IMR-90 (cell line): ENCODE results near the gene ZNF775. TPM values are rescaled to one million over a fixed set of nuclear protein-coding genes. Genes with fewer than 3 reads are reported as not detected.

Experiments
- ATAC-seq: fragments of 200-7000 bp; cut with Tn5 transposase; 2 replicates; pipeline ENCODE4 v1.9.1; 2020; ENCODE audit warnings: low read depth, mild to moderate bottlenecking, moderate library complexity
- BruUV-seq: library from RNA; stranded (reverse); fragments of 400-500 nt; replicated peaks from 2 replicates; lab custom pipeline; 2021; lab: Mats Ljungman, UMichigan
- CTCF ChIA-PET: fragments of 300-600 bp; formaldehyde crosslinking; extraction: SDS; loops from one replicate; lab custom pipeline; 2021; ENCODE audit warnings: antibody characterized with exemption; lab: Yijun Ruan, JAX
- POLR2A ChIA-PET: fragments of 300-600 bp; sonication (Branson Sonifier 250); formaldehyde crosslinking; loops from one replicate; lab custom pipeline; 2022; ENCODE audit warnings: antibody characterized with exemption; ENCODE audit not compliant: unreplicated experiment; lab: Charles Lee
- DNase-seq: peaks from one replicate; pipeline ENCODE4 v3.0.0; 2013
- H2AFZ ChIP-seq: replicated peaks from 2 replicates; pipeline ENCODE3; 2013; ENCODE audit warnings: low read length, mild to moderate bottlenecking; ENCODE audit not compliant: poor library complexity
- H2AK5ac ChIP-seq: 2 replicates; pipeline ENCODE4 v1.6.1; 2013; ENCODE audit warnings: low read depth, low read length, inconsistent platforms
- H2AK9ac ChIP-seq: replicated peaks from 2 replicates; pipeline ENCODE3; 2013; ENCODE audit warnings: mild to moderate bottlenecking, low read depth, low read length, moderate library complexity; ENCODE audit not compliant: poor library complexity
- H2BK120ac ChIP-seq: 2 replicates; pipeline ENCODE4 v1.6.1; 2013; ENCODE audit warnings: low read depth, low read length, inconsistent platforms
- H2BK15ac ChIP-seq: 3 replicates; pipeline ENCODE4 v1.6.1; 2013; ENCODE audit warnings: low read depth, low read length, inconsistent platforms
- H2BK20ac ChIP-seq: 2 replicates; pipeline ENCODE4 v1.6.1; 2013; ENCODE audit warnings: low read depth, mild to moderate bottlenecking, inconsistent platforms, low read length, moderate library complexity
- H2BK5ac ChIP-seq: 2 replicates; pipeline ENCODE4 v1.6.1; 2013; ENCODE audit warnings: mild to moderate bottlenecking, low read depth, low read length, inconsistent platforms; ENCODE audit not compliant: poor library complexity, severe bottlenecking
- H3K14ac ChIP-seq: replicated peaks from 2 replicates; pipeline ENCODE4 v1.6.1; 2013; ENCODE audit warnings: low read depth, low read length, inconsistent platforms
- H3K18ac ChIP-seq: 2 replicates; pipeline ENCODE4 v1.6.1; 2013; ENCODE audit warnings: low read depth, low read length, control low read depth
- H3K23ac ChIP-seq: 2 replicates; pipeline ENCODE4 v1.6.1; 2013; ENCODE audit warnings: low read depth, low read length, inconsistent platforms
- H3K27ac ChIP-seq: 2 replicates; pipeline ENCODE4 v1.5.1; 2013; ENCODE audit warnings: mild to moderate bottlenecking, control low read depth, low read length; ENCODE audit not compliant: insufficient read depth
- H3K27me3 ChIP-seq: 2 replicates; pipeline ENCODE4 v1.6.1; 2013; ENCODE audit warnings: low read length; ENCODE audit not compliant: control insufficient read depth, insufficient read depth
- H3K36me3 ChIP-seq: 2 replicates; pipeline ENCODE4 v1.6.1; 2013; ENCODE audit warnings: low read length, mixed read lengths; ENCODE audit not compliant: control insufficient read depth, insufficient read depth
- H3K4ac ChIP-seq: 2 replicates; pipeline ENCODE4 v1.6.1; 2013; ENCODE audit warnings: low read depth, low read length, inconsistent platforms
- H3K4me1 ChIP-seq: 2 replicates; pipeline ENCODE4 v1.6.1; 2013; ENCODE audit warnings: low read length, mixed read lengths; ENCODE audit not compliant: control insufficient read depth, insufficient read depth
- H3K4me2 ChIP-seq: 2 replicates; pipeline ENCODE4 v1.6.1; 2013; ENCODE audit warnings: low read depth, mild to moderate bottlenecking, control low read depth, low read length, moderate library complexity
- H3K4me3 ChIP-seq: 2 replicates; pipeline ENCODE4 v1.5.1; 2013; ENCODE audit warnings: low read depth, mild to moderate bottlenecking, control low read depth, low read length, moderate library complexity; ENCODE audit not compliant: insufficient read depth
- H3K56ac ChIP-seq: 2 replicates; pipeline ENCODE4 v1.6.1; 2013; ENCODE audit warnings: low read length, inconsistent platforms; ENCODE audit not compliant: insufficient read depth; ENCODE audit errors: extremely low read depth
- H3K79me1 ChIP-seq, 2 experiments: 2 replicates each; pipeline ENCODE4 v1.6.1; 2013; ENCODE audit warnings: low read length in 2 of 2, inconsistent platforms in 1 of 2, low read depth in 1 of 2
- H3K9ac ChIP-seq: 2 replicates; pipeline ENCODE4 v1.6.1; 2013; ENCODE audit warnings: low read depth, low read length, control low read depth
- H3K9me1 ChIP-seq: 2 replicates; pipeline ENCODE4 v1.6.1; 2013; ENCODE audit warnings: low read length, inconsistent platforms; ENCODE audit not compliant: insufficient read depth
- H3K9me3 ChIP-seq: 2 replicates; pipeline ENCODE4 v1.6.1; 2013; ENCODE audit warnings: low read length; ENCODE audit not compliant: control insufficient read depth, insufficient read depth
- H4K20me1 ChIP-seq: 2 replicates; pipeline ENCODE4 v1.6.1; 2013; ENCODE audit warnings: low read length, inconsistent platforms; ENCODE audit not compliant: insufficient read depth
- H4K5ac ChIP-seq: 2 replicates; pipeline ENCODE4 v1.6.1; 2013; ENCODE audit warnings: mild to moderate bottlenecking, low read depth, low read length, control low read depth
- H4K8ac ChIP-seq, 2 experiments: 2 replicates each; pipeline ENCODE4 v1.6.1; 2013; ENCODE audit warnings: low read depth in 2 of 2, low read length in 2 of 2, control low read depth in 1 of 2, inconsistent platforms in 1 of 2
- H4K91ac ChIP-seq: 2 replicates; pipeline ENCODE4 v1.6.1; 2013; ENCODE audit warnings: low read depth, low read length, inconsistent platforms; ENCODE audit not compliant: insufficient read depth
- BHLHE40 ChIP-seq: fragments of 150-350 bp; IDR thresholded peaks from 2 replicates; pipeline ENCODE4 v1.6.1; 2016; ENCODE audit warnings: mild to moderate bottlenecking, low read depth, low read length
- CHD1 ChIP-seq: IDR thresholded peaks from 2 replicates; pipeline ENCODE4 v1.6.1; 2012; ENCODE audit warnings: low read depth, low read length, improper control_type of control experiment
- NFE2L2 ChIP-seq: fragments of 150-350 bp; IDR thresholded peaks from 2 replicates; pipeline ENCODE4 v1.6.1; 2016; ENCODE audit warnings: low read depth, mild to moderate bottlenecking, low read length
- RCOR1 ChIP-seq: IDR thresholded peaks from 2 replicates; pipeline ENCODE4 v1.6.1; 2012; ENCODE audit warnings: mild to moderate bottlenecking, low read length, improper control_type of control experiment; ENCODE audit not compliant: insufficient replicate concordance
- RFX5 ChIP-seq: IDR thresholded peaks from 2 replicates; pipeline ENCODE4 v1.8.0; 2012; ENCODE audit warnings: low read depth, mild to moderate bottlenecking, low read length, moderate library complexity
- WGBS, 2 experiments: methylation state at CpG; one replicate each; pipeline versions ENCODE4 v1.1.5 to v1.1.7; 2013; ENCODE audit warnings: missing lambda C conversion rate in 2 of 2; ENCODE audit not compliant: insufficient read length in 1 of 2; ENCODE audit errors: extremely low coverage in 2 of 2; 5-methylcytosine and 5-hydroxymethylcytosine counted together
- dilution Hi-C: fragments of 300-500 bp; cut with HindIII; formaldehyde crosslinking; loops from one replicate; pipeline ENCODE4 v1.14.3; 2018; ENCODE audit warnings: low sequenced_read_pairs; ENCODE audit not compliant: unreplicated experiment
- in situ Hi-C: fragments of 300-500 bp; cut with MboI; formaldehyde crosslinking; loops from 3 replicates; pipeline ENCODE4 v1.14.3; 2019; ENCODE audit warnings: low sequenced_read_pairs, inconsistent platforms, mixed read lengths
- intact Hi-C: fragments of 100-400 bp; cut with micrococcal nuclease; formaldehyde crosslinking; loops from 2 replicates; pipeline ENCODE4 v1.10.0; 2022
- polyA plus RNA-seq, 3 experiments: library from polyadenylated mRNA; depleted of rRNA; stranded (reverse); fragments of >200 nt; gene quantifications; 2 replicates each; pipeline ENCODE4 v1.2.3, GENCODE V29; 2012; ENCODE audit warnings: low replicate concordance in 1 of 3
- total RNA-seq: library from RNA; depleted of rRNA; stranded (reverse); fragments of >200 nt; gene quantifications from 2 replicates; pipeline ENCODE4 v1.2.3, GENCODE V29; 2012
- TF ChIP-seq, protein P1 (sequence below): fragments of 150-350 bp; IDR thresholded peaks from 2 replicates; pipeline ENCODE4 v1.6.1; 2016; ENCODE audit warnings: low read depth, mild to moderate bottlenecking, low read length, moderate library complexity, borderline replicate concordance

ZNF775 gene
- total and polyA plus RNA-seq, 2 of the 4 experiments (the other 2 are of a cell fraction): 1.4 to 2.6 TPM

DNA sequence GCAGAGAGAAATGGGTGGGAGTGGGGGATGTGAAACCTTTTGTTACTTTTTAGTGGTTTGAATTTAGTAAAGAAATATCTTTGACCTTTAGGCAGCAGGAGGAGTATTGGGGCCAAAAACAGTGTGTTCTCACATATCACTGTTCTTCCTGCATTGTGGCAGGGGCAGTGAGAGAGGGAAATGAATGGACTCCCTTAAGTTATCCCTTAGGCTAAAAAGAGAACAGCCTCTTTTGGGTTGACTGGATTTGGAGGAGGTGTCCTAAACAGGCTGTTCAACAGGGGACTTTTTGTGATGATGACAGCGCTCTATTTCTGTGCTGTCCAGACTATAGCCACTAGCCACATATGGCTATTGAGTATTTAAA lies 22.3 kb downstream of the ZNF775 start:
- WGBS, 2 experiments: no CpG with 5 or more reads among the region's 1 CpG
- Histone ChIP-seq H2BK20ac (no peak overlapping the region), H3K56ac (no peak overlapping the region), H3K27me3 (no peaks in the 10 kb centered on the region), H3K4me3 (no peak overlapping the region), H2AFZ (no peak overlapping the region), H4K5ac (no peak overlapping the region), H3K27ac (no peak overlapping the region), H3K9me3 (no peaks in the 10 kb centered on the region), H4K8ac (no peak overlapping the region), H2BK120ac (no peak overlapping the region), H2AK9ac (no peak overlapping the region), H3K4me2 (no peak overlapping the region), H3K36me3 (peaks cover 18% of the 10 kb centered on the region; the same call in 1 of the 2 replicates), H3K79me1 (peaks cover 0 to 24% of the 10 kb centered on the region in 2 experiments; a peak in 2 of 4 replicates), H4K91ac (no peak overlapping the region), H3K14ac (no peak overlapping the region), H2BK15ac (no peak overlapping the region), H4K20me1 (no peaks in the 10 kb centered on the region), H3K18ac (no peak overlapping the region), H3K23ac (no peak overlapping the region), H2BK5ac (no peak overlapping the region), H3K4me1 (peaks cover 20% of the 10 kb centered on the region), H3K9me1 (peaks cover 13% of the 10 kb centered on the region; the same call in 1 of the 2 replicates), H3K9ac (no peak overlapping the region), H3K4ac (no peak overlapping the region), H2AK5ac (no peak overlapping the region)
- ATAC-seq (no peak), DNase-seq (no peak)
- intact Hi-C loops (no loop called here), in situ Hi-C loops (loop anchor here (25.0 kb wide), 2 partner anchors 539 to 586 kb away; partner anchors contain the start of genes ATP6V0E2, KCNH2 and NOS3), dilution Hi-C loops (no loop called here)
- BruUV-seq: no TSS peak
- POLR2A ChIA-PET: no interaction called here
- TF ChIP-seq CHD1 (no peak), NFE2L2 (no peak), BHLHE40 (no peak), RCOR1 (no peak), RFX5 (no peak)
- TF ChIP-seq, protein P1, sequence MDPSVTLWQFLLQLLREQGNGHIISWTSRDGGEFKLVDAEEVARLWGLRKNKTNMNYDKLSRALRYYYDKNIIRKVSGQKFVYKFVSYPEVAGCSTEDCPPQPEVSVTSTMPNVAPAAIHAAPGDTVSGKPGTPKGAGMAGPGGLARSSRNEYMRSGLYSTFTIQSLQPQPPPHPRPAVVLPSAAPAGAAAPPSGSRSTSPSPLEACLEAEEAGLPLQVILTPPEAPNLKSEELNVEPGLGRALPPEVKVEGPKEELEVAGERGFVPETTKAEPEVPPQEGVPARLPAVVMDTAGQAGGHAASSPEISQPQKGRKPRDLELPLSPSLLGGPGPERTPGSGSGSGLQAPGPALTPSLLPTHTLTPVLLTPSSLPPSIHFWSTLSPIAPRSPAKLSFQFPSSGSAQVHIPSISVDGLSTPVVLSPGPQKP: no peak
- CTCF ChIA-PET: interaction anchor here (1.1 kb wide), 1 partner anchor 8 kb away, joined by 3 read pairs; no protein-coding TSS in a partner anchor
